HepG2 (cell line): ENCODE measurements around the gene TMEM235. TPM values are rescaled to one million over a fixed set of nuclear protein-coding genes. Genes with fewer than 3 reads are reported as not detected.
A peak's percentile ranks its signal among the peaks of the same experiment; 100 is the strongest.

ENCODE experiments used
- CEBPG ChIP-seq: IDR thresholded peaks from 2 replicates; pipeline ENCODE4 v1.6.1; 2016
- ELK4 ChIP-seq: sonication (generic); formaldehyde crosslinking; IDR thresholded peaks from 2 replicates; pipeline ENCODE4 v1.9.0; 2021; ENCODE audit warnings: missing genetic modification reagents, borderline replicate concordance
- GLMP ChIP-seq: sonication (generic); formaldehyde crosslinking; IDR thresholded peaks from 2 replicates; pipeline ENCODE4 v1.9.0; 2021; ENCODE audit warnings: missing genetic modification reagents, mild to moderate bottlenecking, borderline replicate concordance
- GMEB1 ChIP-seq: sonication (generic); formaldehyde crosslinking; IDR thresholded peaks from 2 replicates; pipeline ENCODE4 v1.5.1; 2020; ENCODE audit warnings: missing genetic modification reagents, mild to moderate bottlenecking, borderline replicate concordance
- NR3C1 ChIP-seq: sonication (generic); formaldehyde crosslinking; IDR thresholded peaks from 2 replicates; pipeline ENCODE4 v1.4.0; 2020; ENCODE audit warnings: missing genetic modification reagents
- ZNF318 ChIP-seq: sonication (generic); formaldehyde crosslinking; IDR thresholded peaks from 2 replicates; pipeline ENCODE4 v1.4.0; 2020; ENCODE audit warnings: mild to moderate bottlenecking, missing genetic modification reagents
- ZNF530 ChIP-seq: sonication (generic); formaldehyde crosslinking; IDR thresholded peaks from 2 replicates; pipeline ENCODE4 v1.5.0; 2020; ENCODE audit warnings: low read depth, mild to moderate bottlenecking, missing genetic modification reagents
- ZNF549 ChIP-seq: sonication (generic); formaldehyde crosslinking; IDR thresholded peaks from 2 replicates; pipeline ENCODE4 v1.5.0; 2020; ENCODE audit warnings: missing genetic modification reagents
- ZNF768 ChIP-seq: sonication (generic); formaldehyde crosslinking; IDR thresholded peaks from 2 replicates; pipeline ENCODE4 v1.4.0; 2020; ENCODE audit warnings: missing genetic modification reagents
- polyA plus RNA-seq, 8 experiments: library from polyadenylated mRNA; depleted of rRNA in 3 of 8; stranded (reverse) in 7 of 8; unstranded in 1 of 8; fragments of >200 nt; fragmentation: Illumina TruSeq in 4 of 8; extraction: Trizol in 4 of 8; gene quantifications; 2 replicates each; pipeline versions ENCODE4 v1.2.1 to v1.2.3, GENCODE V29; 2011 to 2016; ENCODE audit warnings: low read depth in 4 of 8, missing spikeins in 1 of 8, mixed read lengths in 1 of 8; ENCODE audit not compliant: insufficient read depth in 1 of 8
- total RNA-seq, 5 experiments: library from RNA; depleted of rRNA; stranded (reverse); fragments of >200 nt; fragmentation: Illumina TruSeq; extraction: Trizol; gene quantifications; 2 replicates each; pipeline ENCODE4 v1.2.3, GENCODE V29; 2016; ENCODE audit warnings: low read depth in 1 of 5

Gene TMEM235
- total and polyA plus RNA-seq, 2 of the 13 experiments (the other 11 are each of a cell fraction or from before 2014, with no cell fraction given), result not detected

DNA sequence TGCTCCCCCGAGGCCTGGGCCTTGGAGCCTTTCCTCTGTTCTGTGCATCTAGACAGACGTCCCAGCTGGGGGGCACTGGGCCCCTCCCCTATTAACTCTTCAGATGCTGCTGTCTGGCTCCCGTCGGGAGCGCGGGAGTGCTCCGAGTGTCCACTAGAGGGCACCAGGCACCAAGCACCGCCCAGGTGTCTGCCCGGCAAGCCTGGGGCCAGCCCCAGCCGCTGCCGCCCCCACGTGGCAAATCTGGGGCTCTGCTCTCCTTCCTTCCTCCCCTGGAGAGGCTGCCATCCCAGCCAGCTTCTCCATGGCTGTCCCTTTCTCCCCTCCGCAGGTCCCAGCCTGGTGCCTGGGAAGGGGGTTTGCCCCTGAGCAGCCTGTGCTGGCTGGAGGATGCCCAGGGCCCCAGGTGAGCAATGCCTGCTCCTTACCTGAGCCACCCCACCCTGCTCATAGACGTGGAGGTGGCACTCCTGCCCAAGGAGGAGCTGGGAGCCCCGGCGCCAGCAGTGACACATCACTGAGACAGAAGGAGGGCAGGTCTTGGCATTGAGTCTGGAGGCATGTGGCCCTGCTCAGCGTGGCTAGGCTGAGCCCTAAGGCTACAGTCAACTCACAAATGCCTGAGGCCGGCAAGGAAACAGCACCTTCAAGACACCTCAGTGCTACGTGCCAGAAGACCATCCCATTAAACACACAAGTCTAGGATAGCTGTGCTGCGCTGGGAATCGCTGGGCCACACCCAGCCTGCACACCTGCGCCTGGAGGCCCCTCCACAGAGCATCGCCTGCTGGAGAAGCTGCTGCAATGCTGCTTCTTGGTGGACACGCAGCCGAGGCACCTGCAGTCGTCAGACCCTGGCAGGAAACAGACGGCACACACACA, 19.7 kb downstream of the TMEM235 start (continued):
- TF ChIP-seq ZNF318 (CRISPR knock-in tag), result no peak
- no peak for TF ChIP-seq GLMP
- peak; percentile 55 for TF ChIP-seq CEBPG (CRISPR knock-in tag)
- no peak; the same call in 1 of the 2 replicates for TF ChIP-seq ZNF768
- TF ChIP-seq GMEB1 (CRISPR knock-in tag), result peak; percentile 28; the same call in 1 of the 2 replicates
- no peak for TF ChIP-seq NR3C1 (CRISPR knock-in tag)
- no peak for TF ChIP-seq ZNF530 (CRISPR knock-in tag)
- no peak for TF ChIP-seq ELK4 (CRISPR knock-in tag)
- no peak for TF ChIP-seq ZNF549
